ENCODE measurements around the gene LVRN. TPM values are rescaled to one million over a fixed set of nuclear protein-coding genes. Genes with fewer than 3 reads are reported as not detected.

Gene LVRN
- polyA plus RNA-seq, 5 donors: 1.1 to 1.7 (median 1.2) TPM

DNA sequence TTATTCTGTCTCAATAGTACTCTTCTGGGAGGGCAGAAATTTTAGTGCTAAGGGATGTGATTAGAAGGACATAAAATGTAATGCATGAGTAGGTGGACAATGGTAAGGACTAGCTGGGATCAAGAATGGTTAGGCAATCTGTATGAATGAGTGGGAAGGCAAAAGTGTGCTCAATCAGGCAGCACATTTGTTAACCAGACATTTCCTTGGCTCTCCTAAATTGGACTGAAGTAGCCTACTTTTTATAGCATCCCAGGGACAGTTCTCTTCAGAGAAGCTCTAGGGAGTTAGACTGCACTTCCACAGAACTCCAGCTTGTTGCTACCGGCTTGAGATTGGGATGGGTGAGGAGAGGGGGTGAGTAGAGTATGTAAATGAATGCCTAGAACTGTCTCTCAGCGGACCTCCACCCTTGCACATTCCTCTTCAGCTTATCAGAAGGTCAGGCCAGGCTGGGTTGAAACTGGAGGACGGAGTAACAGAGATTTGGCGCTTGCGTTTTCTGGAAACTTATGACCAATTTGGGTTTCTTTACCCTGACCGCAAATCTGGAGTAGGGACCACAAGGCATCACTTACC, 51.0 kb downstream of the LVRN start:
- no peak for DNase-seq

GRCh38 chr5:116013936-116014335, 51.7 kb downstream of the LVRN start:
- DNase-seq: no peak

DNA sequence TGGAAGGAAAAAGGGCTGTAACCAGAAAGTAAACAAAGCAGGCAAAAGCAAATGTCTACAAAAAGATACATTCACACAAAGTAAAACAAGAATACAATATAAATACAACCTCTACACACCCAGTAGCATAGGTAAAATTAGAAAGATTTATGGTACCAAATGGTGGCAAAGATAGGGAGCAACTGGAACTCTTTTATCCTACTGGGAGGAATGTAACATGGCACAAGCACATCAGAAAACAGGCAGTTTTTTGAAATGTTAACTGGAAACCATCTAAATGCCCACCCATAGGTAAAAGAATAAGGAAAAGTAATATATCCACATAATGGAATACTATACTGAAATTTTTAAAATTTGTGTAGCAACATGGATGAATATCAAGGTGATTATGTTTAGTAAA, 61.3 kb downstream of the LVRN start:
- no peak for DNase-seq

- no peak for DNase-seq
These were observed 63.6 kb downstream of the LVRN start for GRCh38 chr5:116025866-116026265.

GRCh38 chr5:116032094-116032517, 69.8 kb downstream of the LVRN start, which contains the start of gene ARL14EPL:
TSS of gene ARL14EPL (plus strand) at chr5:116032472. CDS start at chr5:116051466, 18,994 bp downstream.
- DNase-seq: peak; percentile 47 to 60

DNA sequence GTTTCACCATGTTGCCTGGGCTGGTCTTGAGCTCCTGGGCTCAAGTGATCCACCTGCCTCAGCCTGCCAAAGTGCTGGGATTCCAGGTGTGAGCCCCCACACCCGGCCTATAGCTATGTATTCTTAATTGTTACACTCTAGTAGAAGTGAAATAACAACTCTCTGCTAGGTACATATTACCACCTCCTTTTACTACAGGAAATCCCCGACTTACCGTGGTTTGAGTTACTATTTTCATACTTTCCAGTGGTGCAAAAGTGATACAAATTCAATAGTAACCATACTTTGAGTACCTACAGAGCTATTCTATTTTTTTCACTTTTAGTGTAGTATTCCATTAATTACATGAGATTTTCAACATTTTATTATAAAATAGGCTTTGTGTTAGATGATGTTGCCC, 70.7 kb downstream of the LVRN start:
- DNase-seq: no peak

- no peak for DNase-seq
These were observed 72.8 kb downstream of the LVRN start for GRCh38 chr5:116035123-116035522.

GRCh38 chr5:116037236-116037822, 75.1 kb downstream of the LVRN start:
- no peak for DNase-seq

DNA sequence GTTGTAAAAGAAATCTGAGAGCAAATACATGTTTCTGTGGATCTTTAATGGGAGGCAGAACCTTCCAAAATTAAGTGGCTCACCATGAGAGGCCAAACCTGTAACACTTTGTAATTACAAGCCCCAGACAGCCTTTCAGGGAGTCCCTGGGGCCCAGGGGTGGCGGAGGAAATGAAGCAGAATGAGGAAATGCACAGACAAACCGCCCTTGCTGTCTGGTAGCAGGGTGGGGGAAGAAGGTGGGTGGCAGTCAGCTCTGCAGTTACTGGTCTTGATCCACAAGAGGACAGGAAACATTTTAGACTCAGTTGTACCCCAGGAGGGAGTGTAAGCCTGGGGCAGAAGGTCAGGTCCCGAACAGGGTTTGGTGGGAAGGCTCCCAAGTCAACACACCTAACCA, 76.5 kb downstream of the LVRN start:
- no peak for DNase-seq

- no peak for DNase-seq
These were observed 80.1 kb downstream of the LVRN start for GRCh38 chr5:116042375-116042774.

DNA sequence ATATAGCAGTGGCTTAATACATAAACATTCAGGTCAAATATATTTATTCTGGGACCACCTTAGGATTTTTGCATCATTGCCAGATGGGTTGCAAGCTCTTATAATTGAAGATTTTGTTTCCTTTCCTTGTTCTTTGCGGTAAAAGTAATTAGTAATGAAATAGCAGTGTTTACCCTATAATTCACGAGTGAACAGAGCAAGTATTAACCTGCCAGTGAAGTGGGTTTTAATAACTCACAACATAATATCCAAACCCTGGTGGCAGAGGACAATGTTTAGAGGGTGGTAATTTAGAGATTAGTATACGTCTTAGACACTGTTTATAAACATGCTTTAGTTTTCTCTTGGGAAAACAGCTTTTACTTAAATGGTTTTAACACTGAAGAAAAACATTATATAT, 81.8 kb downstream of the LVRN start:
- no peak for DNase-seq

GRCh38 chr5:116045821-116046220, 83.5 kb downstream of the LVRN start:
- DNase-seq: no peak

DNA sequence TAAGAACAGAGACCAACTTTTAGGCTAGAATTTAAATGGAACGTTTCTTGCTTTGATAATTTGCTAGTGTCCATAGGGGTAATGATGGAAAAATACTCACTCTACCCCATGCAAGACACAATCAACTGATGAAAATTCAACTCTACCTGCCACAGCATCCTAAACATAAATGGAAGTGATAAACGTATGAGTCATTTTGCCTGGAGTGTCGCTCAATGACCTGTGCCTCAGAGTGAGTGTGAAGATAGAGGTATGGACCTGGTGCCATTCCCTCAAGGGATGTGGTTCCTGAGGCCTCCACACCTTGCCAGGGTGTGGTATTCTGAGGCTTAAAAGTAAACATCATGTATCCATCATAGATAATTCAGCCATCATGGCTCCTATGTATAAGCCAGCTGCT, 84.0 kb downstream of the LVRN start:
- DNase-seq: no peak

- DNase-seq: no peak
These were observed 84.5 kb downstream of the LVRN start for GRCh38 chr5:116046823-116047222.

- DNase-seq: no peak
These were observed 96.2 kb downstream of the LVRN start for GRCh38 chr5:116058346-116058936.

DNA sequence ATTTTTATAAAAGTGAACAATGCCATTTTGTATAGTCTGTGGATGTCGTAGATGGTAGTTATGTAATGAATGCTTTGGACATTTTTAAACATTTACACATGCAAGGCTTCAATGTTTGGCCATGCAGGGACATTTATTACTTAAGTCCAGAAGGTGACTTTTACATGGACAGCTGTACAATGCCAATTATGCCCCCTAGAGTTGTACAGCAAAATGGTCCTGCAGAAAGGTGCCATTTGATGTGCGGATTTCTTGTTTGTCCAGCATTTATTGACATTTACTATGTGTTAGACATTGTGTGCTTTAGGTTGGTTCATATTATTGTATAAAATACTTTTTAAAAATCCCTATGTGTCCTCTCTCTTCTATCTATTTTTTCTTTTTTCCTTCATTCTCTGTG, 100.1 kb downstream of the LVRN start:
- DNase-seq: no peak

DNA sequence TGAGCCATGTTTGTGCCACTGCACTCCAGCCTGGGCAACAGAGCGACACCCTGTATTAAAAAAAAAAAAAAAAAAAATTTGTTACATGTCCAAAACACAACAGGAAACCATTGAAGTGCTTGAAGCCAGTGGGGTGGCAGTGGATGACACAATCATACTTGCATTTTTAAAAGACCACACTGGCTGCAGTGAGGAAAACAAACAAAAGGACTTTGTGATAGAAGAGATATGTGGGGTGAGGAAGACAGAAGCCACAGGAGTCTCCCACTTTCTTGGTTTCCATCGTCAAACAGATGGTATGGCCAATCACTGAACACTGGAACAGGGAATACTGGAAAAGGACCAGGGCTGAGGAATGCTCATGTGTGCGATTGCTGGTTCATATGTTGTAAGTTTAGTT, 101.7 kb downstream of the LVRN start:
- DNase-seq: no peak

DNA sequence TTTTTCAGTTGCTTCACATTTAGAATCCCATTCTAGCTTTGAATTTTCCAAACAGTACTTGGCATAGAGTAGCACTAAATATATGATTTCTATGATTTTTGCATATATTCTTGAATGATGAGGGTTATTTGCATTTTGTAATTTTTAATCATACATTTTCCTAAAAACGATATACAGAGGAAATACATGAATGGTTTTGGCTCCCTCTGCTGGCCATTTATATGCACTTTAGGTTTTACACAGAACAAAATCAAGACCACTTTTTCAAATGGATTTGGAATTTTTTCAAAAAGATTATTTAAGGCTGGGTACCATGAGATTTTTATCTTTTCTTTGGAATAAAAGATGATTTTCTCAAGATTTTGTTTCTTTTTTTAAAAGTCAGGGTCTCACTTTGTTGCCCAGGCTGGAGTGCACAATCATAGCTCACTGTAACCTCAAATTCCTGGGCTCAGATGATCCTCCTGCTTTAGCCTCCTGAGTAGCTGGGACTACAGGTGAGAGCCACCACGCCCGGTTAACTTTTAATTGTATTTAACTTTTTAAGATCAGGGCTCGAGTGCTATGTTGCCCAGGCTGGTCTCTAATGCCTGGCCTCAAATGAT, 105.9 kb downstream of the LVRN start:
- peak; percentile 44 to 63 for DNase-seq

DNA sequence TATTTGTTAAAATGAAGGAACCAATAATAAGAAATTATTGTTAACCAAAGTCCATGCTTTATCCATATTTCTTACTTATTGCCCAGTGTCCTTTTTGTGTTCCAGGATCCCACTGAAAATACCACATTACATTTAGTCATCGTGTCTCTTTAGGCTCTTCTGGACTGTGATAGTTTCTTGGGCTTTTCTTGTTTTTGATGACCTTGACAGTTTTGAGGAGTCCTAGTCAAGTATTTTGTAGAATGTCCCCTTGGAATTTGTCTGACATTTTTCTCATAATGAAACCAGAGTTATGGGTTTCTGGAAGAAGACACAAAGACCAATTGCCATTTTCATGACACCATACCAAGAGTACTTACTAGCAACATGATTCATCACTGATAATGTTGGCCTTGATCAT, 108.9 kb downstream of the LVRN start:
- DNase-seq: no peak

GRCh38 chr5:116075191-116075831, 113.0 kb downstream of the LVRN start:
- DNase-seq: no peak

DNA sequence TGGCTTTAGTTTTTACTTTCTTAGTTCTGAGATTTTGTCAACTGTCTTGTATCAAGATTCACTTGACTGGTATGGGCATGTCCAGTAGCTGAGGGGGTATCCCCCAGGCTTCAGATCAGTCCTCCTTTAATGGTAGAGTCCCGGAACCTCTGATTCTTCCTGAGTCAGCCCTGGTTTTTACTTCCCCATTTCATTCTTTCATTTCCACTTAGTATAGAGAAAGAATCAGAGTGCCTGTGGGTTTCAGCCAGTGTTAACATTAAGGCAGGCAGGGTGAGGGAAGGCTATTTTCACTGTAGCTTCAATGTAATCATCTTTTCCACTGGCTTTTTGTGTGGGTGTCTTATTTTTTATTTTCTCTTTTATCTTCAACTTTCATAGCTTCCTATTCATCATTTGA, 114.2 kb downstream of the LVRN start:
- DNase-seq: no peak
